Measurements from ENCODE around the gene OR5AK2.
"Not testable (repeated sequence)": the region's sequence is repeated elsewhere in the genome, so short reads cannot be mapped to it uniquely, and the experiment has no call there.

DNA sequence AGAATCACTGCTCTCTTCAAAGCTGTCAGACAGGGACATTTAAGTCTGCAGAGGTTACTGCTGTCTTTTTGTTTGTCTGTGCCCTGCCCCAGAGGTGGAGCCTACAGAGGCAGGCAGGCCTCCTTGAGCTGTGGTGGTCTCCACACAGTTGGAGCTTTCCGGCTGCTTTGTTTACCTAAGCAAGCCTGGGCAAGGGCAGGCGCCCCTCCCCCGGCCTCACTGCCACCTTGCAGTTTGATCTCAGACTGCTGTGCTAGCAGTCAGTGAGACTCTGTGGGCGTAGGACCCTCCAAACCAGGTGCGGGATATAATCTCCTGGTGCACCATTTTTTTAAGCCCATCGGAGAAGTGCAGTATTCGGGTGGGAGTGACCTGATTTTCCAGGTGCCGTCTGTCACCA is 43.2 kb upstream of the OR5AK2 start:
- TF ChIP-seq, protein P1, sequence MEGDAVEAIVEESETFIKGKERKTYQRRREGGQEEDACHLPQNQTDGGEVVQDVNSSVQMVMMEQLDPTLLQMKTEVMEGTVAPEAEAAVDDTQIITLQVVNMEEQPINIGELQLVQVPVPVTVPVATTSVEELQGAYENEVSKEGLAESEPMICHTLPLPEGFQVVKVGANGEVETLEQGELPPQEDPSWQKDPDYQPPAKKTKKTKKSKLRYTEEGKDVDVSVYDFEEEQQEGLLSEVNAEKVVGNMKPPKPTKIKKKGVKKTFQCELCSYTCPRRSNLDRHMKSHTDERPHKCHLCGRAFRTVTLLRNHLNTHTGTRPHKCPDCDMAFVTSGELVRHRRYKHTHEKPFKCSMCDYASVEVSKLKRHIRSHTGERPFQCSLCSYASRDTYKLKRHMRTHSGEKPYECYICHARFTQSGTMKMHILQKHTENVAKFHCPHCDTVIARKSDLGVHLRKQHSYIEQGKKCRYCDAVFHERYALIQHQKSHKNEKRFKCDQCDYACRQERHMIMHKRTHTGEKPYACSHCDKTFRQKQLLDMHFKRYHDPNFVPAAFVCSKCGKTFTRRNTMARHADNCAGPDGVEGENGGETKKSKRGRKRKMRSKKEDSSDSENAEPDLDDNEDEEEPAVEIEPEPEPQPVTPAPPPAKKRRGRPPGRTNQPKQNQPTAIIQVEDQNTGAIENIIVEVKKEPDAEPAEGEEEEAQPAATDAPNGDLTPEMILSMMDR (conservative IDR thresholded peaks at IDR 0.05): not testable (repeated sequence)
- TF ChIP-seq EZH2 (IDR thresholded peaks at IDR 0.05; ENCODE audit: low read depth): not testable (repeated sequence)
